ENCODE data around the gene CACNA1H.
"Not testable (repeated sequence)": the region's sequence is repeated elsewhere in the genome, so short reads cannot be mapped to it uniquely, and the experiment has no call there.

Gene CACNA1H

GRCh38 chr16:1231301-1231700, 78.4 kb downstream of the CACNA1H start:
- DNase-seq (ENCODE audit: extremely low spot score); POLR2A ChIA-PET; CTCF ChIA-PET: not testable (repeated sequence)

GRCh38 chr16:1232049-1232748, 79.3 kb downstream of the CACNA1H start:
- DNase-seq (ENCODE audit: extremely low spot score); CTCF ChIA-PET; POLR2A ChIA-PET: not testable (repeated sequence)

- DNase-seq (ENCODE audit: extremely low spot score); CTCF ChIA-PET; POLR2A ChIA-PET: not testable (repeated sequence)
These were observed 83.8 kb downstream of the CACNA1H start for GRCh38 chr16:1236659-1237058.

GRCh38 chr16:1237990-1238389, 85.1 kb downstream of the CACNA1H start:
- no peak for DNase-seq (ENCODE audit: extremely low spot score)
- CTCF ChIA-PET = no interaction called here
- TF ChIP-seq FOXA1 (IDR thresholded peaks at IDR 0.05) (no peak), SP1 (IDR thresholded peaks at IDR 0.05) (no peak), ARNT (IDR thresholded peaks at IDR 0.05) (no peak), L3MBTL2 (conservative IDR thresholded peaks at IDR 0.05) (no peak), FOXK2 (IDR thresholded peaks at IDR 0.05) (no peak), TARDBP (IDR thresholded peaks at IDR 0.05) (no peak), HDGF (IDR thresholded peaks at IDR 0.05; ENCODE audit: borderline replicate concordance) (no peak), PKNOX1 (IDR thresholded peaks at IDR 0.05) (no peak), SUZ12 (IDR thresholded peaks at IDR 0.05) (no peak), LEF1 (IDR thresholded peaks at IDR 0.05; ENCODE audit: borderline replicate concordance) (no peak), FOXM1 (IDR thresholded peaks at IDR 0.05; ENCODE audit: borderline replicate concordance) (no peak), BHLHE40 (IDR thresholded peaks at IDR 0.05; ENCODE audit: borderline replicate concordance) (no peak), ELF4 (IDR thresholded peaks at IDR 0.05) (no peak), CTBP1 (IDR thresholded peaks at IDR 0.05; ENCODE audit: borderline replicate concordance) (no peak), ZNF384 (IDR thresholded peaks at IDR 0.05) (no peak), NFRKB (IDR thresholded peaks at IDR 0.05) (no peak)
- POLR2A ChIA-PET = no interaction called here

GRCh38 chr16:1238909-1239308, 86.0 kb downstream of the CACNA1H start:
- POLR2A ChIA-PET; CTCF ChIA-PET; DNase-seq (ENCODE audit: extremely low spot score): not testable (repeated sequence)

GRCh38 chr16:1239575-1239974, 86.7 kb downstream of the CACNA1H start:
- CTCF ChIA-PET; DNase-seq (ENCODE audit: extremely low spot score); POLR2A ChIA-PET: not testable (repeated sequence)

GRCh38 chr16:1240436-1240835, 87.5 kb downstream of the CACNA1H start, which contains the start of gene TPSAB1:
TPSAB1 (plus strand) TSS chr16:1240705; CDS start chr16:1240939, 234 bp downstream.
- DNase-seq (ENCODE audit: extremely low spot score); POLR2A ChIA-PET; CTCF ChIA-PET: not testable (repeated sequence)

GRCh38 chr16:1241081-1241480, 88.2 kb downstream of the CACNA1H start:
- DNase-seq (ENCODE audit: extremely low spot score); CTCF ChIA-PET; POLR2A ChIA-PET: not testable (repeated sequence)

GRCh38 chr16:1243363-1243762, 90.5 kb downstream of the CACNA1H start:
- DNase-seq (ENCODE audit: extremely low spot score); POLR2A ChIA-PET; CTCF ChIA-PET: not testable (repeated sequence)

- CTCF ChIA-PET; DNase-seq (ENCODE audit: extremely low spot score); POLR2A ChIA-PET: not testable (repeated sequence)
These were observed 91.3 kb downstream of the CACNA1H start for GRCh38 chr16:1243907-1244850.
